Mesendoderm (in vitro differentiated cells): ENCODE measurements around the gene SMYD3.

ENCODE experiments used
- DNase-seq: peaks from one replicate; pipeline ENCODE4 v3.0.0; 2013
- H2AK5ac ChIP-seq: 2 replicates; pipeline ENCODE4 v1.6.1; 2013; ENCODE audit warnings: low read length, inconsistent platforms
- H2BK120ac ChIP-seq: 2 replicates; pipeline ENCODE4 v1.6.1; 2013; ENCODE audit warnings: low read depth, mild to moderate bottlenecking, low read length, moderate library complexity, mixed read lengths
- H2BK15ac ChIP-seq: replicated peaks from 2 replicates; pipeline ENCODE4 v1.6.1; 2013; ENCODE audit warnings: low read depth, mild to moderate bottlenecking, moderate library complexity
- H2BK5ac ChIP-seq: 2 replicates; pipeline ENCODE4 v1.6.1; 2013; ENCODE audit warnings: low read length, inconsistent platforms
- H3K18ac ChIP-seq: 2 replicates; pipeline ENCODE4 v1.6.1; 2013; ENCODE audit warnings: mild to moderate bottlenecking, low read length, mixed read lengths
- H3K23ac ChIP-seq: one replicate; pipeline ENCODE4 v1.6.1; 2013; ENCODE audit warnings: low read length
- H3K27ac ChIP-seq: 2 replicates; pipeline ENCODE4 v1.5.1; 2013; ENCODE audit warnings: low read depth, mild to moderate bottlenecking, inconsistent platforms, low read length, moderate library complexity
- H3K27me3 ChIP-seq: 2 replicates; pipeline ENCODE4 v1.6.1; 2013; ENCODE audit warnings: low read length, control low read depth, mild to moderate bottlenecking, inconsistent platforms; ENCODE audit not compliant: insufficient read depth, poor library complexity
- H3K36me3 ChIP-seq: 2 replicates; pipeline ENCODE4 v1.6.1; 2013; ENCODE audit warnings: low read length, inconsistent platforms; ENCODE audit not compliant: control insufficient read depth, insufficient read depth
- H3K4ac ChIP-seq: one replicate; pipeline ENCODE4 v1.6.1; 2013; ENCODE audit warnings: low read depth, mild to moderate bottlenecking, low read length, moderate library complexity
- H3K4me1 ChIP-seq: 2 replicates; pipeline ENCODE4 v1.6.1; 2013; ENCODE audit warnings: low read depth, low read length, inconsistent platforms; ENCODE audit not compliant: control insufficient read depth
- H3K4me2 ChIP-seq: 2 replicates; pipeline ENCODE4 v1.6.1; 2013; ENCODE audit warnings: low read length
- H3K4me3 ChIP-seq: 2 replicates; pipeline ENCODE4 v1.5.1; 2013; ENCODE audit warnings: mild to moderate bottlenecking, low read length
- H3K56ac ChIP-seq: one replicate; pipeline ENCODE4 v1.6.1; 2013; ENCODE audit warnings: low read length
- H3K79me1 ChIP-seq: 2 replicates; pipeline ENCODE4 v1.6.1; 2013; ENCODE audit warnings: low read length, inconsistent platforms
- H3K79me2 ChIP-seq: 2 replicates; pipeline ENCODE4 v1.6.1; 2013; ENCODE audit warnings: mild to moderate bottlenecking, low read length; ENCODE audit not compliant: control insufficient read depth, insufficient read depth
- H3K9ac ChIP-seq: 2 replicates; pipeline ENCODE4 v1.6.1; 2013; ENCODE audit warnings: low read length, inconsistent platforms
- H4K5ac ChIP-seq: one replicate; pipeline ENCODE4 v1.6.1; 2013; ENCODE audit warnings: low read length
- H4K8ac ChIP-seq: one replicate; pipeline ENCODE4 v1.6.1; 2013; ENCODE audit warnings: low read depth, mild to moderate bottlenecking, control low read depth, low read length, moderate library complexity
- WGBS: extraction: QIAGEN DNeasy Blood & Tissue Kit; methylation state at CpG from one replicate; pipeline ENCODE4 v1.1.7; 2013; ENCODE audit warnings: low lambda C conversion rate, missing lambda C conversion rate; ENCODE audit not compliant: insufficient coverage; ENCODE audit errors: extremely low coverage; 5-methylcytosine and 5-hydroxymethylcytosine counted together

The SMYD3 gene

DNA sequence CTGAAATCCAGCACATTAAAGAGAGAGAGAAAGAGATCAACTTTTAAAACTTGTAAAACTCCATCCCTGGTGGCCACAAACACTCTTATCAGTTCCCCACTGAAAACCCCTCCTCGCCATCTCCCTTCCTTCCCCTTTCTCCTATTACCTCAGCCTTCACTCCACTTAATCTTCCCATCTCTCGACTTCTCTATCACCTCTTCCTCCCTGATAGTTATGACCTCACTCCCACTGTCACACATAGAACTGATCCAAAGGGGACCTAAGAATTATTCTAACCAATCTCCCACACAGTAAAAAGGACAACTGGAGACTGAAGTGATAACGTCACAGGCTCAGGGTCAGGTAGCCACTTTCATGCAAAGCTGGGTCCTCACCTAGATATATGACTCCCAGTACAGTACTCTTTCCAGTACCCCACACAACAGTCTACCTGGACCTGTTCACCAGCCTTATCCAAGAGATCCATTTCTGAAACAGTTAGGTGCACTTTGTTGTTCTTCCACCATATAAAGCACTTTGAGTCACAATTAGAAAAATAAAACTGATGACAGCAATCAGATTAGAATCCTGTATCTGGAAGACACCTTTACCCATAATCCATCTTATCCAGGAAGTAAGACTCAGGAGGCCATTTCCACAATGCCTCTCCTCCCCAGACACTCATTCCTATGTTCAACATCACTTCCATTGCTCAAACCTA, 324.8 kb downstream of the SMYD3 start:
- no peak overlapping the region for H3K9ac ChIP-seq
- 100% methylated on average over 2 of the region's 3 CpGs for WGBS
- H3K79me2 ChIP-seq: no peaks in the 10 kb centered on the region
- H3K27ac ChIP-seq: no peak overlapping the region
- H2BK5ac ChIP-seq: no peak overlapping the region
- no peak overlapping the region for H3K4me2 ChIP-seq
- no peaks in the 10 kb centered on the region for H3K36me3 ChIP-seq
- no peak overlapping the region for H3K56ac ChIP-seq
- H2BK15ac ChIP-seq: no peak overlapping the region
- no peak overlapping the region for H3K4ac ChIP-seq
- no peak overlapping the region for H2BK120ac ChIP-seq
- H4K5ac ChIP-seq: no peak overlapping the region
- no peak overlapping the region for H4K8ac ChIP-seq
- H3K79me1 ChIP-seq: no peaks in the 10 kb centered on the region
- H3K4me1 ChIP-seq: no peaks in the 10 kb centered on the region
- H2AK5ac ChIP-seq: no peak overlapping the region
- no peak overlapping the region for H3K18ac ChIP-seq
- H3K27me3 ChIP-seq: no peaks in the 10 kb centered on the region
- no peak overlapping the region for H3K23ac ChIP-seq
- no peak for DNase-seq
- H3K4me3 ChIP-seq: no peak overlapping the region

- Histone ChIP-seq H3K9ac (no peak overlapping the region), H3K27ac (no peak overlapping the region), H3K36me3 (no peaks in the 10 kb centered on the region), H3K79me2 (no peaks in the 10 kb centered on the region), H2BK5ac (no peak overlapping the region), H3K23ac (no peak overlapping the region), H3K4me1 (no peaks in the 10 kb centered on the region), H3K27me3 (no peaks in the 10 kb centered on the region), H3K79me1 (no peaks in the 10 kb centered on the region), H3K18ac (no peak overlapping the region), H3K4me3 (no peak overlapping the region), H2BK15ac (no peak overlapping the region), H3K4me2 (no peak overlapping the region), H4K5ac (no peak overlapping the region), H4K8ac (no peak overlapping the region), H3K56ac (no peak overlapping the region), H2AK5ac (no peak overlapping the region), H2BK120ac (no peak overlapping the region), H3K4ac (no peak overlapping the region)
- no peak for DNase-seq
Observed at GRCh38 chr1:246181241-246181640, 325.8 kb downstream of the SMYD3 start.

GRCh38 chr1:246179401-246179800, 327.7 kb downstream of the SMYD3 start:
- H3K4me2 ChIP-seq: no peak overlapping the region
- no peak overlapping the region for H4K5ac ChIP-seq
- DNase-seq: no peak
- no CpG with 5 or more reads among the region's 1 CpG for WGBS
- H3K27ac ChIP-seq: no peak overlapping the region
- H3K79me1 ChIP-seq: no peaks in the 10 kb centered on the region
- no peak overlapping the region for H2BK5ac ChIP-seq
- H3K23ac ChIP-seq: no peak overlapping the region
- H4K8ac ChIP-seq: no peak overlapping the region
- H3K27me3 ChIP-seq: no peaks in the 10 kb centered on the region
- H3K56ac ChIP-seq: no peak overlapping the region
- H3K36me3 ChIP-seq: no peaks in the 10 kb centered on the region
- no peak overlapping the region for H2BK120ac ChIP-seq
- no peak overlapping the region for H3K18ac ChIP-seq
- no peak overlapping the region for H2AK5ac ChIP-seq
- H3K4me3 ChIP-seq: no peak overlapping the region
- H3K9ac ChIP-seq: no peak overlapping the region
- no peaks in the 10 kb centered on the region for H3K4me1 ChIP-seq
- no peak overlapping the region for H3K4ac ChIP-seq
- no peaks in the 10 kb centered on the region for H3K79me2 ChIP-seq
- no peak overlapping the region for H2BK15ac ChIP-seq

DNA sequence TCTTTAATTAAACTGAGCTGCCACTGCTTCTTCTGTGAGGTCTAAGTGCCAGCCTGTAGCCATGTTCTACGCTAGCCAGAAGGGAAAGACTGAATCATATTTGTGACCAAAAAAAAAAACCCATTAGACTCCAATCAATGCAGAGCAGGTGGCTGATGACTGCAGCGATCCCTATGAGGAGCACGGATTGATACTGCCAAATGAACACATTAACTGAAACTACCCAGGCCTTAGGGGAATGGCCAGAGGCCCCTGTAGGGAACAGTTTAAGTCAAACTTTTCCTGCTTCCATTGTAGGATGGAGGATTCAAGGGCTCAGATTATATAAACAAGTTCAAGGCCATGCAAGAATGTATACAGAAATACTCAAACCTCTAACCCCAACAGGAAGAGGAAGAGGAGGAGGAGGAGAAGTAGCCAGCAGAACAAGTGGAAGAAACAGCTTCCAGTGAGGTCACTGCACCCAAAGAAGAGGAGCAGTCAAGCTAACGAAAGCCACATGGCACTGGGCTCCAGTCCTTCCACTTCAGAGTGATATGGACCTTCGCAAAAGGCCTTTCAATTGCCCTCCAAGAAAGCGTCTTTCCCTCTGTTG, 328.3 kb downstream of the SMYD3 start:
- WGBS: no CpG with 5 or more reads among the region's 6 CpGs
- no peaks in the 10 kb centered on the region for H3K36me3 ChIP-seq
- H3K18ac ChIP-seq: no peak overlapping the region
- no peaks in the 10 kb centered on the region for H3K79me1 ChIP-seq
- no peak overlapping the region for H3K56ac ChIP-seq
- no peak overlapping the region for H4K8ac ChIP-seq
- H3K4me1 ChIP-seq: no peaks in the 10 kb centered on the region
- H2AK5ac ChIP-seq: no peak overlapping the region
- no peak overlapping the region for H2BK15ac ChIP-seq
- no peak for DNase-seq
- no peak overlapping the region for H3K4me3 ChIP-seq
- H2BK120ac ChIP-seq: no peak overlapping the region
- no peak overlapping the region for H3K23ac ChIP-seq
- H3K4ac ChIP-seq: no peak overlapping the region
- no peaks in the 10 kb centered on the region for H3K27me3 ChIP-seq
- no peak overlapping the region for H3K27ac ChIP-seq
- H3K4me2 ChIP-seq: no peak overlapping the region
- no peaks in the 10 kb centered on the region for H3K79me2 ChIP-seq
- H4K5ac ChIP-seq: no peak overlapping the region
- no peak overlapping the region for H2BK5ac ChIP-seq
- H3K9ac ChIP-seq: no peak overlapping the region

DNA sequence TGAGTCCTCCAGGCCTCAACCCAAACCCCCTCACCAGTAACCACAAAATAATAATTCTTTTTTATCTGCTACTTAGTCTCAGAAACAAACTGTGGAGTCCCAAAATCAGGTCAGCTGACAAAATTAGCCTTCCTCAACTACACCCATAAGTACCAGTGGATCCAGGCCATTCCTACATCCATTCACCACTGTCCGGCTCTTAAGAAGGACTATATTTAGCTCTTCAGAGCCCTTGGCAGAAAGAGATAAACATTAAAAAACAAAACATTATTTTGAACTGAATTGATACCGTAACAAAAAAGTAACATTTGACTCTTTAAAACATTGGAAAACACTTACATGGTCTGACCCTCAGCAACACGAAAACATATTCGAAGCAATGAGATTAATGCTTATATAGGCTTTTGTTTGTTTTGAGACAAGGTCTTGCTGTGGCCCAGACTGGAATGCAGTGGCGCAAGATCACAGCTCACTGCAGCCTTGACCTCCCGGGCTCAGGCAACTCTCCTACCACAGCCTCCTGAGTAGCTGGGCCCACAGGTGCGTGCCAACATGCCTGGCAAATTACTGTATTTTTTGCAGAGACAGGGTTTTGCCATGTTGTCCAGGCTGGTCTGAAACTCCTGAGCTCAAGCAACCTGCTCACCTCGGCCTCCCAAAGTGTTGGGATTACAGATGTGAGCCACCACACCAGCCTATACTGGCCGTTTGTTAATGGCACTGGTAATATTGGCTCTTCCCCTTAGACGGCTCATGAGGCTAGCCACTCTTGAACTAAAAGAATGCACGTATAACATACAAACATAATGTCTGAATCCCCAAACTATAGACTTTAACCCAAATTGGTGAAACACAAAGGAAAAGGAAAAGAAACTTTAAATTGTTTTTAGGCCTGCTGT, 330.7 kb downstream of the SMYD3 start:
- Histone ChIP-seq H3K36me3 (no peaks in the 10 kb centered on the region), H3K4ac (no peak overlapping the region), H3K9ac (no peak overlapping the region), H3K4me2 (no peak overlapping the region), H3K27me3 (no peaks in the 10 kb centered on the region), H2BK15ac (no peak overlapping the region), H4K8ac (no peak overlapping the region), H3K23ac (no peak overlapping the region), H2AK5ac (no peak overlapping the region), H3K4me3 (no peak overlapping the region), H3K79me1 (no peaks in the 10 kb centered on the region), H3K4me1 (no peaks in the 10 kb centered on the region), H2BK120ac (no peak overlapping the region), H3K18ac (no peak overlapping the region), H3K56ac (no peak overlapping the region), H2BK5ac (no peak overlapping the region), H3K79me2 (no peaks in the 10 kb centered on the region), H4K5ac (no peak overlapping the region), H3K27ac (no peak overlapping the region)
- DNase-seq: peak; percentile 22
- no CpG with 5 or more reads among the region's 11 CpGs for WGBS
